Glomerular endothelial cell (primary cell): ENCODE data around the gene INS. TPM values are rescaled to one million over a fixed set of nuclear protein-coding genes. Genes with fewer than 3 reads are reported as not detected.

ENCODE experiments used
- DNase-seq: peaks from one replicate; pipeline ENCODE4 v3.0.0-alpha.2; 2011; ENCODE audit warnings: low read depth, low spot score; ENCODE audit errors: extremely low read depth
- total RNA-seq: library from RNA; depleted of rRNA; stranded (reverse); fragments of >200 nt; gene quantifications from 2 replicates; pipeline ENCODE4 v1.2.3, GENCODE V29; 2015

Gene INS
- total RNA-seq, 1 donor from 2014 or later = not detected

GRCh38 chr11:2122907-2123627, 37.9 kb downstream of the INS start:
- no peak for DNase-seq

DNA sequence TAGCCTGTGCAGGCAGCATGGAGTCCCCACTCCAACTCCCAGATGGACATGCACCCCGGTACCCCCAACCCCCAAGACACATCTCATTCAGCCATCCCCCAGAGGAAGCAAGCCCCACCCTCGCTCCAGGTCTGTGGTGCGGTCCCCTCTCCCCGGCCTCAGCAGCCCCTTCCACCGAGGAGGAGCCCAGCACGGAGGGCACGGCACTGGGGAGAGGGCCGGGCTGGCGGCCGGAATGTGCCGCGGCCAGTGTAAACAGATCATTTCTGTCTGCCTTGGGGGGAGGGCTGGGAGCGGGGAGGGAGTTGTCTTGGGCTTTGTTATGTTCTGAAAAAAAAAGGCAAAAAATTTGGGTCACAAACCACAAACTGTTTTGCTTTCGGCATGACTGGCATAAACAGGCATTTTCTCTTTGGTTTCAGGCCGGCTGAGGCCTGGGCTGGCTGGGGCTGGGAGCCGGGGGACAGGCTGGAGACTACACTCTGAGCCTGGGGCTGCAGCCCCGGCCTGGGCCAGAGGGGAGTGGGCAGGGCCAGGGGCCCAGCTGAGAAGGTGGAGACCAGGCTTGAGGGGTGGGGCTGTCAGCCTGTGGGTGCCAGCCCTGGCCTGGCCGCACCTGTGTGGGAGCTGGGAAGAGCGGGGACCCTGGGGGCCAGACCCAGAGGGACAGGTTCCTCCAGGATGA, 38.6 kb downstream of the INS start:
- DNase-seq = no peak

DNA sequence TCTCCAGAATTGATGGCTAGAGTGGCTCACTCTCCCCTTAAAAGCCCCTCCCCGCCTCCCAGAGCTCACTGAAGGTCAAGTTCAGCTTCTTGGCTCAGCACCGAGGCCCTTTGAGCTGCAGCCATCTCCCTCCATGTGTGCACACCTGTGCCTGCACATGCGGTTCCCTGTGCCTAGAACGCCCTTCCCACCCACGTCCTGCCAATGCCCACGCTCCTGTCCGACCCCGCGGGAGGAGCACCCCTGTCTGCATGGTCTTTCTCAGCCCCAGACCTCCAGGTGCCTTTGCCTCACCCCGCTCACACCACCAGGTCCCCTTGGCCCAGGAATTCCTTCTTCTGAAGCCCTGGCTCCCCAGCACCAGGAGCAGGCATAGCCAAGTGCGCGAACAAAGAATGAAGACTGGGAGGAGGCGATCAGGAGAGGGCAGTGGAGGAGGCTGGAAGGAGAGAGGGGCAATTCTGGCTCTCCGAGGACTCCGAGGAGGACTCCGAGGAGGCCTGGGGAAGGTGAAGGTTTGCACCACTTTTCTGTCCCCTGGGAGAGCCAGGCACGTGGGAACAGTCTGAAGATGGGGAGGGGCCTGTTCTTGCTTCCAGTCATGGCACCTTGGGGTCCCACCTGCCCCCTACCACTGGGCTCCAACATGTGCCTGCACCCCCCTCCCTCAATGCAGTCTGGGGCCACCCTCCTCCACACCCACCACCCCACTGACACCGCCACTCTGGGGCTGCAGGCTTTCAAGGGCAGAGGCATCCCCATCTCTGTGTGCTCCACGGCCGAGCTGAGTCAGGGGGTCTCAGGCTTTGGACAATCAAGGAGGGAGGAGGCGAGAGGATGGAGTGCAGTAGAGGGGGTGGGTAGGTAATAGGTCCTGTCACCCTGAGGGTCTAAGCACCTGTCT, 39.5 kb downstream of the INS start:
- no peak for DNase-seq

DNA sequence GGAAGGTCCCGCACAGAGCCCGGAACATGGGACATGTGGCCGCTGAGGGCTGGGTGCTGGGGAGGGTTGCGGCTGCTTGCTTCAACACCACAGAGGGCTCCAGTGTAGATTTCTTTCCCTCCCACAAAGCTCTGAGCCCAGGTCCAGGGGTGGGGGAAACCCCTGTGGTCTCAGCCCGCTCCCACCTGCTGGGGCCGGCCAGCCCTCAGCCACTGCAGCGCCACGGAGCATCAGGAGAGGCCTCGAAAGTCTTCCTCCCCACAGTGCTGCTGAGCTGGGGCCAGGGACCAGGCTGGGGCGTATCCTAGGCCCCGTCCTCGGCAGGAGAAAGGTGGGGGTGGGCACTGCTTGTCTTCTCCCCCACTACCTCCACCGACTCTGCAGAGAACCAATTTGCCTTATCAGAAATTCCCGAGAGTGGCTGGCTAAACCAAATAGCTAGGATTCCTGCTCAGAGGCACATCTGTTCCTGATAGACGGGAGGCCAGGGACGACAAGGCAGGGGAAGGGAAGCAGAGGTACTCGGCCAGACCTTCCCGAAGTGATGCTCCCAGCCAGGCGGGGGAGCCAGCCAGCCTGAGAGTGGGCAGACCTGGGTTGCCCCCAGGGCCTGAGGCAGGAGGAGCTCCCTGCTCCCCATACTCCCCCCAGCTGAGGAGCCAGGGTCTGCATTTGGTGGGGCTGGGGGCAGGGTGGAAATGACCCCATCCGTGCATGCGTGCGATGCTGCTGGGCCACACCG, 40.5 kb downstream of the INS start:
- DNase-seq = no peak

GRCh38 chr11:2118677-2119076, 42.3 kb downstream of the INS start:
- no peak for DNase-seq

- no peak for DNase-seq
These were observed 44.3 kb downstream of the INS start for GRCh38 chr11:2116680-2117079.

- DNase-seq = no peak
These were observed 45.7 kb downstream of the INS start for GRCh38 chr11:2115308-2115707.

DNA sequence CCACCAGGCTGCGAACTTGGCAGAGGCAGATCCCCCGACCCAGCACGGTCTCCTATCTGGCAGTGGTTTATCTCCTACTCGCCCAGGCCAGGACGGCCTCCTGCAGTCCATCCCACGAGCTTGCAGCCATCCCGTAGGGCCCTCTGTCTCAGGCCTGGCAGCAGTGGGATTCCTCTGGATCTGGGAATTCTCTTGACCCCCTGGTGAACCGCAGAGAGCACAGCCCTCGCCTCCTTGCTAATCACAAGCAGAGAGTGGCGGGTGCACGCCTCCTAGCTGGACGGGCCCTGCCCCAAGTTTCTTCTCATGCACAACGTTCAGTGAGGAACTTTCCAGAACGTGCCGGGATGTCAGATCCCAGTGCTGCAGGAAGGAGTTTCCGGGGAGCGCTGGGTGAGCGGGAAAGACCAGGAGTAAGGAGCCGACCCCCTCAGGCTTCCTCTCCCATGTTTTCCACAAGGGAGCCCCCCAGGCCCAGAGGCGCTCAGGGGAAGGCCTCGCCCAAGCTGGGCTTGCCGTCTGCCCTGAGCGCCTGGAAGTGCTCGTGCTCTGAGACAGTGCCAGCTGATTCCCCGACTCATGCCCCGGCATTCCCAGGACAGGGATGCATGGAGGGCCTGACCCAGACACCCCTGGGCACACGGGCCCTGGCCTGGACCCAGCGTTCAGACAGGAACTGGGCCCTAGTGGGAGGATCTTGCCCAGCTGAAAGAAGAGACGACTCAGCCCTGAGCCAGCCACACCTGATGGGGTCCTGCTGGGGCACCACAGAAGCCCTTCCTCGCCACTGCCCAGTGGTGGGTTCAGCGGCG, 46.4 kb downstream of the INS start:
- DNase-seq = no peak

DNA sequence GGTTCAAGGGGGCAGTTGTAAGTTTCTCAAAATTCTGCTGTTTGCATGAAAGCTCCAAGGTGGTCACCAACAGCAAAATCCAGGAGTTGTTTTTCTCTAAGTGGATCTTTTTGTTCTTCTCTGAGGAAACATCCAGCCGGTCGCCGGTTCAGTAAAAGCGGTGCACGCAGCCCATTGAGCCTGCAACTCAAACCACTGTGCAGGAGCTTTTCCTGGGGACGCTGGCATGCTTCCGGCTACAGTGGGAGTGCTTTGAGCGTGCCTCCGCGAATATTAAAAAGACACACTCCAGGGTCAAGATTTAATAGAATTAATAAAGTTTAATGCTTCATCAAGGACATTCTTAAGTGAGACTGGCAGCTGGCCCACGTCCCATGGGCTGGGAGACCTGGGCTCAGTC, 47.2 kb downstream of the INS start:
- no peak for DNase-seq

DNA sequence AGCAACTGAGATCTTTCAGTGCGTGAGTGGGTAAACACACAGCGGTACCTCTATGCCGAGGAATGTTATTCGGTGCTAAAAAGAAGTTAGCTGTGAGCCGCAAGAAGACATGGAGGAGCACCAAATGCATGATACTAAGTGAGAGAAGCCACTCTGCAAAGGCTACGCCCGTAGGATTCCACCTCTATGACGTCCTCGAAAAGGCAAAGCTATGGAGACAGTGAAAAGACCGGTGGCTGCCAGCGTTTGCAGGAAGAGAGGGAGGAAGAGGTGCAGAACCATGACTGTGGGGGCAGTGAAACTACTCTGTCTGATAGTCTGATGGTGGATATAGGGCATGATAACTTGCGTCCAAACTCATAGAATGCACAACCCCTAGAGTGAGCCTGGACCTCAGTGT, 50.5 kb downstream of the INS start:
- no peak for DNase-seq

Other genes with a start within 250 kb of the INS start
- not detected in 2 replicates for gene TNNT3, start 241.5 kb downstream of the INS start, total RNA-seq
- 105 and 166 TPM in 2 replicates for gene MRPL23, start 213.9 kb downstream of the INS start, total RNA-seq
- 91.3 and 154 TPM in 2 replicates for gene H19, start 163.4 kb downstream of the INS start, total RNA-seq
- gene IGF2, start 21.8 kb downstream of the INS start, total RNA-seq = 8.8 and 50.6 TPM in 2 replicates
- gene TH, start 10.6 kb upstream of the INS start, total RNA-seq = 0.23 TPM in 1 of 2 replicates, not detected in the other
- gene ASCL2, start 109.4 kb upstream of the INS start, total RNA-seq = not detected in 2 replicates
- not detected in 2 replicates for gene C11orf21, start 140.7 kb upstream of the INS start, total RNA-seq
- not detected in 2 replicates for gene TSPAN32, start 140.8 kb upstream of the INS start, total RNA-seq
- 463 and 733 TPM in 2 replicates for gene CD81, start 216.1 kb upstream of the INS start, total RNA-seq
- gene TSSC4, start 239.5 kb upstream of the INS start, total RNA-seq = 38.9 and 51.0 TPM in 2 replicates